H1 (cell line): Measurements from ENCODE around the gene UCMA.

ENCODE experiments used
- BRCA1 ChIP-seq: IDR thresholded peaks from 2 replicates; pipeline ENCODE4 v1.6.1; 2012; ENCODE audit warnings: low read depth, low read length, improper control_type of control experiment
- CHD1 ChIP-seq: IDR thresholded peaks from 2 replicates; pipeline ENCODE4 v1.6.1; 2012; ENCODE audit warnings: low read depth, low read length, improper control_type of control experiment
- EP300 ChIP-seq, 2 experiments: IDR thresholded peaks; 1 replicate in 1 of 2; 2 replicates in 1 of 2; pipeline ENCODE4 v1.6.1; 2011 to 2012; ENCODE audit warnings: low read depth in 2 of 2, low read length in 2 of 2, mild to moderate bottlenecking in 2 of 2, borderline replicate concordance in 1 of 2, inconsistent platforms in 1 of 2, moderate library complexity in 1 of 2
- FOSL1 ChIP-seq: IDR thresholded peaks from 2 replicates; pipeline ENCODE4 v1.6.1; 2011; ENCODE audit warnings: mild to moderate bottlenecking, low read depth, low read length, moderate library complexity; ENCODE audit not compliant: insufficient read depth
- POLR2A ChIP-seq, 2 experiments: IDR thresholded peaks; 1 replicate in 1 of 2; 2 replicates in 1 of 2; pipeline ENCODE4 v1.6.1; 2011; ENCODE audit warnings: low read depth in 2 of 2, low read length in 2 of 2, mild to moderate bottlenecking in 2 of 2; ENCODE audit errors: control extremely low read depth in 1 of 2
- POLR2AphosphoS5 ChIP-seq: IDR thresholded peaks from 2 replicates; pipeline ENCODE4 v1.6.1; 2011; ENCODE audit warnings: low read depth, low read length
- RBBP5 ChIP-seq: IDR thresholded peaks from 2 replicates; pipeline ENCODE4 v1.7.1; 2012; ENCODE audit warnings: low read depth, mild to moderate bottlenecking, inconsistent platforms, low read length, moderate library complexity, borderline replicate concordance
- SIRT6 ChIP-seq: IDR thresholded peaks from one replicate; pipeline ENCODE4 v1.7.1; 2012; ENCODE audit warnings: low read length, inconsistent platforms
- TAF1 ChIP-seq: IDR thresholded peaks from 2 replicates; pipeline ENCODE4 v1.6.1; 2011; ENCODE audit warnings: mild to moderate bottlenecking, low read depth, low read length
- ZNF274 ChIP-seq: IDR thresholded peaks from 2 replicates; pipeline ENCODE4 v1.7.0; 2012; ENCODE audit warnings: low read length, borderline replicate concordance; ENCODE audit errors: extremely low read depth
- TF ChIP-seq, protein P1 (sequence below), 3 experiments: IDR thresholded peaks; 1 replicate in 2 of 3; 2 replicates in 1 of 3; pipeline versions ENCODE4 v1.5.1 to v1.6.1; 2011; ENCODE audit warnings: low read length in 3 of 3, mild to moderate bottlenecking in 3 of 3, inconsistent platforms in 2 of 3, low read depth in 1 of 3, moderate library complexity in 1 of 3; ENCODE audit not compliant: insufficient read depth in 1 of 3; ENCODE audit errors: control extremely low read depth in 1 of 3
- TF ChIP-seq, protein P2 (sequence below): IDR thresholded peaks from 2 replicates; pipeline ENCODE4 v1.6.1; 2012; ENCODE audit warnings: inconsistent platforms
- TF ChIP-seq, protein P3 (sequence below): IDR thresholded peaks from 2 replicates; pipeline ENCODE4 v1.6.1; 2011; ENCODE audit warnings: low read depth, mild to moderate bottlenecking, low read length; ENCODE audit not compliant: insufficient read depth

DNA sequence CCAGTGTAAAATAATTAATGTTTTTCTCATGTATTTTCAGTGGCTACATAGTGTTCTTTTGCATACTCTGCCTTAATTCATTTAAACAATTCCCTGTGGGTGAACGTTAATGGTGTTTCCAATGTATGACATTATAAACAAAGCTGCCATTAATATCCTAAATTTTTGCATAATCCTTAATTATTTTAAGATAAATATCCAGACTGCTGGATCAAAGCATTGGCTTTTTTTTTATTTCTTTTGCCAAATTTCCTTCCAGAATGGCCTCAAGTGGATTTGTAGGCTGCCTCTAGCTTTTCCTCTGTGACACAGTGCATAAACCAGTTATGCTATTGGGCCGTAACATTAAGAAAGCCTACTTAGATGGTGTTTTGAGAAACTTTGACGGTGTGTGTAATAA, 43.4 kb downstream of the UCMA start:
- TF ChIP-seq ZNF274 (no peak), BRCA1 (no peak), POLR2A (IDR thresholded peaks at IDR 0.05; ENCODE audit: control extremely low read depth in 1 of 2, low read depth in 2 of 2, low read length in 2 of 2) (no peak), EP300 (IDR thresholded peaks at IDR 0.05; ENCODE audit: borderline replicate concordance in 1 of 2, low read depth in 2 of 2, low read length in 2 of 2) (no peak), TAF1 (no peak), CHD1 (no peak), RBBP5 (no peak), FOSL1 (no peak), SIRT6 (no peak), POLR2AphosphoS5 (no peak)
- TF ChIP-seq, protein P1, sequence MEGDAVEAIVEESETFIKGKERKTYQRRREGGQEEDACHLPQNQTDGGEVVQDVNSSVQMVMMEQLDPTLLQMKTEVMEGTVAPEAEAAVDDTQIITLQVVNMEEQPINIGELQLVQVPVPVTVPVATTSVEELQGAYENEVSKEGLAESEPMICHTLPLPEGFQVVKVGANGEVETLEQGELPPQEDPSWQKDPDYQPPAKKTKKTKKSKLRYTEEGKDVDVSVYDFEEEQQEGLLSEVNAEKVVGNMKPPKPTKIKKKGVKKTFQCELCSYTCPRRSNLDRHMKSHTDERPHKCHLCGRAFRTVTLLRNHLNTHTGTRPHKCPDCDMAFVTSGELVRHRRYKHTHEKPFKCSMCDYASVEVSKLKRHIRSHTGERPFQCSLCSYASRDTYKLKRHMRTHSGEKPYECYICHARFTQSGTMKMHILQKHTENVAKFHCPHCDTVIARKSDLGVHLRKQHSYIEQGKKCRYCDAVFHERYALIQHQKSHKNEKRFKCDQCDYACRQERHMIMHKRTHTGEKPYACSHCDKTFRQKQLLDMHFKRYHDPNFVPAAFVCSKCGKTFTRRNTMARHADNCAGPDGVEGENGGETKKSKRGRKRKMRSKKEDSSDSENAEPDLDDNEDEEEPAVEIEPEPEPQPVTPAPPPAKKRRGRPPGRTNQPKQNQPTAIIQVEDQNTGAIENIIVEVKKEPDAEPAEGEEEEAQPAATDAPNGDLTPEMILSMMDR (IDR thresholded peaks at IDR 0.05; ENCODE audit: control extremely low read depth in 1 of 3, insufficient read depth in 1 of 3, low read depth in 1 of 3, low read length in 3 of 3) = no peak
- TF ChIP-seq, protein P2, sequence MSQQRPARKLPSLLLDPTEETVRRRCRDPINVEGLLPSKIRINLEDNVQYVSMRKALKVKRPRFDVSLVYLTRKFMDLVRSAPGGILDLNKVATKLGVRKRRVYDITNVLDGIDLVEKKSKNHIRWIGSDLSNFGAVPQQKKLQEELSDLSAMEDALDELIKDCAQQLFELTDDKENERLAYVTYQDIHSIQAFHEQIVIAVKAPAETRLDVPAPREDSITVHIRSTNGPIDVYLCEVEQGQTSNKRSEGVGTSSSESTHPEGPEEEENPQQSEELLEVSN = no peak
- TF ChIP-seq, protein P3, sequence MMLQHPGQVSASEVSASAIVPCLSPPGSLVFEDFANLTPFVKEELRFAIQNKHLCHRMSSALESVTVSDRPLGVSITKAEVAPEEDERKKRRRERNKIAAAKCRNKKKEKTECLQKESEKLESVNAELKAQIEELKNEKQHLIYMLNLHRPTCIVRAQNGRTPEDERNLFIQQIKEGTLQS = no peak
